Ureter (tissue), 1 donor: ENCODE data around the gene ATP13A2. TPM values are rescaled to one million over a fixed set of nuclear protein-coding genes. Genes with fewer than 3 reads are reported as not detected.
"Not testable (repeated sequence)": the region's sequence is repeated elsewhere in the genome, so short reads cannot be mapped to it uniquely, and the experiment has no call there.

Source experiments
- DNase-seq: peaks from one replicate; pipeline ENCODE4 v3.0.0-alpha.2; 2020; ENCODE audit warnings: low spot score
- total RNA-seq: library from RNA; stranded (reverse); gene quantifications from one replicate; pipeline ENCODE4 v1.2.4, GENCODE V29; 2023
- donor health status: DM: yes; HTN: yes; CAD: no.

Gene ATP13A2
- total RNA-seq, 1 donor from 2014 or later = 33.7 TPM

DNA sequence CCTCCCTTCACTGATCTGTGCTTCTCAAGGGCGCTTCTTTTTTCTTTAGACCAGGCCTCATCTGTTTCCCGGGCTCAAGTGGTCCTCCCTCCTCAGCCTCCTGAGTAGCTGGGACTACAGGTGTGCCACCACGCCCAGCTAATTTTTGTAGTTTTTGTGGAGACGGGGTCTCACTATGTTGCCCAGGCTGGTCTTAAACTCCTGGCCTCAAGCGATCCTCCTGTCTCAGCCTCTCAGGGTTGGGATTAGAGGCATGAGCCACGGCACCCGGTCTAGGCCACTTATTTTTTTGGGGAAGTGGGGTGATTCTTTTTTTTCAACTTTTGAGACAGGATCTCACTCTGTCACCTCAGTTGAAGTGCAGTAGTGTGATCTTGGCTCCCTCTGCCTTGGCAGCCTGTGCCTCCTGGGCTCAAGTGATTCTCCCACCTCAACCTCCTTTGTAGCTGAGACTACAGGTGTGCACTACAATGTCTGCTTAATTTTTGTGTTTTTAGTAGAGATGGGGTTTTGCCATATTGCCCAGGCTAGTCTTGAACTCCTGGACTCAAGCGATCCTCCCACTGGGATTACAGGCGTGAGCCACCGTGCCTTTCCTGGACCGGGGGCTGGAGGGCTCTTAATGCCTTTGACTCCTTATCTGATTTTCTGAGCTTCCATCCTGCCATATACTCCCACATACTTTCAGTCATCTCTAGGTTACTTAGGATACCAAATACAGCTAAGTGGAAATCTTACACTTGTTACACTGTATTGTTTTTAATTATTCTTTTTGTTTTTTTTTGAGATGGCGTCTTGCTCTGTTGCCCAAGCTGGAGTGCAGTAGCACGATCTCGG lies 50.2 kb downstream of the ATP13A2 start:
- no peak for DNase-seq

DNA sequence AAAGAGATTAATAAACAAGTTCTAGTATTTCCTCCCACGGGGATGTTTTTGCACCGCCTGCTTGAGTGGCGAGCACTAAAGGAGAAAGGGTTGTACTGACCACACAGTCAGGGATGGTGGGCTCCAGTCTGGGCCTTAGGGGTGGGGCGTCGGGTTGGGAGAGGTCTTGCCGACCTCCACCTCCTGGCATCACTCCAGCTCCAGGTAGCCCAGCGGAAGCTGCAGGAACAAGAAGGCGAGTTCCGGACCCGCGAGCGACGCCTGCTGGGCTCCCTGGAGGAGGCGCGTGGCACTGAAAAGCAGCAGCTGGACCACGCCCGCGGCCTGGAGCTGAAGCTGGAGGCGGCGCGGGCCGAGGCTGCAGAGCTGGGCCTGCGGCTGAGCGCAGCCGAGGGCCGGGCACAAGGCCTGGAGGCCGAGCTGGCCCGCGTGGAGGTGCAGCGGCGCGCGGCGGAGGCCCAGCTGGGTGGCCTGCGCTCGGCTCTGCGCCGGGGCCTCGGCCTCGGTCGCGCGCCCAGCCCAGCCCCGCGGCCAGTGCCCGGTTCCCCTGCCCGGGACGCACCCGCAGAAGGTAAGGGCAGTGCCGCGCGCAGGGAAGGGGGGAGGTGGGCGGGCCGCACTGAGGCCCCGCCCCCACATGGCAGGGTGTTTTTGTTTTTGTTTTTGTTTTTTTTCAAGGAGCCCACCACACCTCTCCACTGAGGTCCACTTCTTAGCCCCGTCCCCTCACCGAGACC lies 51.0 kb downstream of the ATP13A2 start:
- peak; percentile 85 for DNase-seq

- DNase-seq = no peak
Observed at GRCh38 chr1:16958475-16958874, 53.3 kb downstream of the ATP13A2 start.

DNA sequence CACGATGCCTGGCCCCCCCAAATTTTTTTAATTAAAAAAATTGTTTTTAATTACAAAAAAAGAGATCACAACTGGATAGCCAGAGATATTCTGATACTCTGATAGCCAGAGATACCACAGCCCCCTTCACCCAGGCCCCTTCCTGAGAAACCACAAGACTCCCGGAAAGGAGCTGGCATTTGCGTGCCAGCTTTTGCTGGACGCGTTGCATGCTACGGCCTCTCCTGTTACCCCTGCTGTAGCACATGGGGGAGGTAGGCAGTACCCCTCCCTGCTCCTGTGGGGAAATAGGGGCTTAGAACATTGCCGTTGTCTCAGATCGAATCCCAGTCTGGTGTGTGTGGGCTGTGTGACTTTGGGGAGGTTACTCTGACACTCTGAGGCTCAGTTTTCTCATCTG lies 54.0 kb downstream of the ATP13A2 start:
- no peak for DNase-seq

DNA sequence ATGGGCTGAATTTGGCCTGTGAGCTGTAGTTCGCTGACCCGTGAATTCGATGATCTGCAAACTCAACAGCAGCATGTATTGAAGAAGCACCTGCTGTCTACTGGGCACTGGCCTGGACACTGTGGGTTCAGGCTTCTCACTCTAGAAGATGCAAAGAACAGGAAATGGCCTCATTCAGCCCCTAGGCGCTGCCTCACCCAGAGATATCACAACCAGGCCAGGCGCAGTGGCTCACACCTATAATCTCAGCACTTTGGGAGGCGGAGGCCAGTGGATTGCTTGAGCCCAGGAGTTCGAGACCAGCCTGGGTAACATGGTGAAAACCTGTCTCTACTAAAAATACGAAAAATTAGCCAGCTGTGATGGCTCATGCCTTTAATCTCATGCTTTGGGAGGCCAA lies 55.0 kb downstream of the ATP13A2 start:
- DNase-seq = no peak

DNA sequence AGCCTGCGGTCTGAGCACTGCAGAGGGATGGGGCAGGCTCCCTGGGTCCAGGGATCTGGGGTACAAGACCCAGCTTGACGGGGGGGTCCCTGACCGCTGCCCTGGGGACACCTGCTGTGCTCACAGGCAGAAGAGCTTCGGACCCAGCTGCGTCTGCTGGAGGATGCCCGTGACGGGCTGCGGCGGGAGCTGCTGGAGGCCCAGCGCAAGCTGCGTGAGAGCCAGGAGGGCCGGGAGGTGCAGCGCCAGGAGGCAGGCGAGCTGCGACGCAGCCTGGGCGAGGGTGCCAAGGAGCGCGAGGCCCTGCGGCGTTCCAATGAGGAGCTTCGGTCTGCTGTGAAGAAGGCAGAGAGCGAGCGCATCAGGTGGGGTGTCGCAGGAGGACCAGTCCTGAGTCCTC lies 56.5 kb downstream of the ATP13A2 start:
- no peak for DNase-seq

GRCh38 chr1:16954579-16954978 lies 57.1 kb downstream of the ATP13A2 start:
- no peak for DNase-seq

DNA sequence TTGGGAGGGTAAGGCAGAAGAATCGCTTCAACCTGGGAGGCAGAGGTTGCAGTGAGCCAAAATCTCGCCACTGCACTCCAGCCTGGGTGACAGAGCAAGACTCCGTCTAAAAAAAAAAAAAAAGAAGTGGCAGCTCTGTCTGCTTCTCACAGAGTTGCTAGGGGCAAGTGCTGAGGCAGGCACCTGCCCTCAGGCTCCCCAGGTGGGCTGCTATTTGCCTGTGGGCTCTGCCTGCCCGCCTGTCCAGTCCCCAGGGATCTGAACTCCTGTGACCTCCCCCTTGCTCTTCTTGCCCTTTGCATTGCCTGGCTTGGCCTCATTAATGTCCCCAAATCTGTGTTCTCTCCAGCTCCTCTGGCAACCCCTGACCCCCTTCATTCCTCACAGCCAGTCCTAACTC lies 59.4 kb downstream of the ATP13A2 start:
- DNase-seq = not testable (repeated sequence)

DNA sequence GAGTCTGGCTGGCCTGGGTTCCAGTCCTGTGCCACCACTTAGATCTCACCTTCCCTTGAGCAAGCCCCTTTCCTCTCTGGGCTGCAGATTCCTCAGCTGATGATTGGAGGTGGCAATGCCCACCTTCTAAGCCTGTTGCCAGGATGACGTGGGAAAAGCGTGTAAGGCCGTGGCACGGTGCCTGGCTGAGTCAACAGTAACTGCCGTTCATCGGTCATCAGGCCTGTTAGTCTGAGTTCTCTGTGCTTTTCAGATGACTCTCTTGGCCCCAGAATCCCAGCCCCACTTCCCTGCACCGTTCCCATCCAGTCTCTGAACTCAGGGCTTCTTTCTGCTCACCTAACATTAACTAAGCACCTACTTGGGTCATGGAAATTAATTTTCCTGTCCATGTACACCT lies 62.7 kb downstream of the ATP13A2 start:
- DNase-seq = not testable (repeated sequence)

DNA sequence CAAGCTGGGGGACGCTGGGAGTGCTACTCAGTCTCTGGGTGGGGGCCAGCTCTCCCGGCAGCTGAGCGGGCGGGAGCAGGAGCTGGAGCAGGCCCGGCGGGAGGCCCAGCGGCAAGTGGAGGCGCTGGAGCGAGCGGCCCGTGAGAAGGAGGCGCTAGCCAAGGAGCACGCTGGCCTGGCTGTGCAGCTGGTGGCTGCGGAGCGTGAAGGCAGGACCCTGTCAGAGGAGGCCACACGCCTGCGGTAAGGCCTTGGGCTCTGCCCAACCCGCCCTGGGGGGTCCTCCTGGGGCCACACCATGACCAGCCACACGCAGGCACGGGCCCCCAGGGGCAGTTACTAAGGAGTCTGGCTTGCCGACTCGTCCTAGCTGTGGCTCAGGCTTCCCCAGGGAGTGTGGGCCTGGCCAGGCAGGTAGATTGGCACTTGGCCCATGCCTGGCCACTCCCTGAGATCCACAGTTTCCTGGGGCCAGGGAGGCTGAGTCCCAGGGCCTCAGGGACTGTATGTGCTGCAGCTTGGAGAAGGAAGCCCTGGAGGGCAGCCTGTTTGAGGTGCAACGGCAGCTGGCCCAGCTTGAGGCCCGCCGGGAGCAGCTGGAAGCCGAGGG lies 63.3 kb downstream of the ATP13A2 start:
- DNase-seq = peak; percentile 79

- no peak for DNase-seq
Observed at GRCh38 chr1:16946646-16947045, 65.1 kb downstream of the ATP13A2 start.

DNA sequence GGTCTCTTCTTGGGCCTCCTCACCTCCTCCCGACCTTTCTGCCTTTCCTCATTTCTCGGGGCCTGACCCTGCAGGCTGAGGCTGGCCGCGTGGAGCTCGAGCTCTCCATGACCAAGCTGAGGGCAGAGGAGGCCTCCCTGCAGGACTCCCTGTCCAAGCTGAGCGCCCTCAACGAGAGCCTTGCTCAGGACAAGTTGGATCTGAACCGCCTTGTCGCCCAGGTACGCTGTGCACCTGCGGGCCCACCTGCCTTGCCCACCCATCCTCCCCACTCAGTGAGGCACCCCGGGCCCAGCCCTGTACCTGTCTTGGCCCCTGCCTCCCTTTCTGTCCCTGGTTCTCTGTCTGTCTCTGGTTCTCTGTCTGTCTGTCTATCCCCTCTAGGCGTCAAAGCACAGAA lies 65.5 kb downstream of the ATP13A2 start:
- DNase-seq = not testable (repeated sequence)

- DNase-seq = not testable (repeated sequence)
Observed at GRCh38 chr1:16945512-16945911, 66.2 kb downstream of the ATP13A2 start.

DNA sequence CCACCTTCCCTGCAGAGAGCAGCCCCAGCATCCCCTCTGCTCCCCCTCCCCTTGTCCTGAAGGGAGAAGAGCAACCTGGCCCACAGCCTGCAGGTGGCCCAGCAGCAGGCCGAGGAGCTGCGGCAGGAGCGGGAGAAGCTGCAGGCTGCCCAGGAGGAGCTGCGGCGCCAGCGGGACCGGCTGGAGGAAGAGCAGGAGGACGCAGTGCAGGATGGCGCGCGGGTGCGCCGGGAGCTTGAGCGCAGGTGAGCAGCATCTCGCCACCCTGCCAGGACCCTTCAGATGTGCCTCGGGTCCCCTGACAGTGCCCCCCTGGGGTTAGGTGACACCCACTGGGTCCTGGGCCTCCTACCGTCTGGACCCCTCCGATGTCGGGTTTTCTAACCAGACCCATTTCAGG lies 67.7 kb downstream of the ATP13A2 start:
- DNase-seq = no peak

- not testable (repeated sequence) for DNase-seq
Observed at GRCh38 chr1:16939386-16940180, 72.1 kb downstream of the ATP13A2 start.

- no peak for DNase-seq
Observed at GRCh38 chr1:16938351-16939321, 73.1 kb downstream of the ATP13A2 start.

GRCh38 chr1:16936580-16936979 lies 75.1 kb downstream of the ATP13A2 start:
- not testable (repeated sequence) for DNase-seq
